SK-N-MC (cell line): Measurements from ENCODE around the gene UGGT1.

Experiments
- EZH2 ChIP-seq: fragments of 200-600 bp; sonication (generic); IDR thresholded peaks from one replicate; pipeline ENCODE4 v1.6.1; 2017; ENCODE audit warnings: antibody characterized with exemption
- POLR2AphosphoS5 ChIP-seq: IDR thresholded peaks from 2 replicates; pipeline ENCODE4 v1.6.1; 2012; ENCODE audit warnings: mild to moderate bottlenecking, low read depth, low read length, borderline replicate concordance

- TF ChIP-seq POLR2AphosphoS5 (no peak), EZH2 (no peak)
Observed at GRCh38 chr2:128115921-128116623, 25.1 kb downstream of the UGGT1 start.
